PFSK-1 (cell line): Measurements from ENCODE around the gene ENTPD1.

Source experiments
- FOXP2 ChIP-seq: optimal IDR thresholded peaks from 2 replicates; pipeline ENCODE3; 2011; ENCODE audit warnings: borderline replicate concordance, control low read depth, inconsistent platforms; ENCODE audit not compliant: insufficient read depth; ENCODE audit errors: extremely low read length, extremely low read depth
- POLR2AphosphoS5 ChIP-seq: IDR thresholded peaks from 2 replicates; pipeline ENCODE4 v1.6.1; 2012; ENCODE audit warnings: low read depth, mild to moderate bottlenecking, control low read depth, low read length, moderate library complexity
- SIN3A ChIP-seq: IDR thresholded peaks from 2 replicates; pipeline ENCODE4 v1.6.1; 2012; ENCODE audit warnings: mild to moderate bottlenecking, low read length, moderate library complexity, borderline replicate concordance; ENCODE audit not compliant: insufficient read depth
- TAF1 ChIP-seq: IDR thresholded peaks from 2 replicates; pipeline ENCODE4 v1.6.1; 2012; ENCODE audit warnings: low read length, control low read depth, borderline replicate concordance; ENCODE audit not compliant: insufficient read depth
- TF ChIP-seq, protein P1 (sequence below), 2 experiments: IDR thresholded peaks; 2 replicates each; pipeline versions ENCODE4 v1.6.1 to v1.8.0; 2011 to 2012; ENCODE audit warnings: low read depth in 2 of 2, low read length in 2 of 2, control low read depth in 1 of 2, inconsistent platforms in 1 of 2, mild to moderate bottlenecking in 1 of 2, moderate library complexity in 1 of 2; ENCODE audit not compliant: insufficient read depth in 1 of 2

ENTPD1 gene

DNA sequence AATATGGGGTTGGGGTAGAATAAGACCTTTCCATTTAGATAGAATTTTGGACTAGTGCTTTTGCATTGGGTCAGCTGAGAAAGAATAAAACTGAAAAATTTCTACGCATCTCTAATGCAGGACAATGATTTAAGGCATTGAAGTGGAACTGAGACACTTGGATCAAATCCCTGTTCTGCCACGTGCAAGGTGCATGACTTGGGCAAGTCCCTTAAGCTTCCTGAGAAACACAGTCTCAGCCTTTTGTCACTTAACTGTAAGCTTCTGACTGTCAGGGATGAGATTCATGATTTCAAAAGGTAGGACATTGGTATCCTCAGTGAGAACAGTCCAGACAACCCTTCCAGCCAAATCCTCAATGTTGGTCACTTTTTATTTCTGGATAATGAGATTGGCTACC lies 59.2 kb downstream of the ENTPD1 start:
- TF ChIP-seq, protein P1, sequence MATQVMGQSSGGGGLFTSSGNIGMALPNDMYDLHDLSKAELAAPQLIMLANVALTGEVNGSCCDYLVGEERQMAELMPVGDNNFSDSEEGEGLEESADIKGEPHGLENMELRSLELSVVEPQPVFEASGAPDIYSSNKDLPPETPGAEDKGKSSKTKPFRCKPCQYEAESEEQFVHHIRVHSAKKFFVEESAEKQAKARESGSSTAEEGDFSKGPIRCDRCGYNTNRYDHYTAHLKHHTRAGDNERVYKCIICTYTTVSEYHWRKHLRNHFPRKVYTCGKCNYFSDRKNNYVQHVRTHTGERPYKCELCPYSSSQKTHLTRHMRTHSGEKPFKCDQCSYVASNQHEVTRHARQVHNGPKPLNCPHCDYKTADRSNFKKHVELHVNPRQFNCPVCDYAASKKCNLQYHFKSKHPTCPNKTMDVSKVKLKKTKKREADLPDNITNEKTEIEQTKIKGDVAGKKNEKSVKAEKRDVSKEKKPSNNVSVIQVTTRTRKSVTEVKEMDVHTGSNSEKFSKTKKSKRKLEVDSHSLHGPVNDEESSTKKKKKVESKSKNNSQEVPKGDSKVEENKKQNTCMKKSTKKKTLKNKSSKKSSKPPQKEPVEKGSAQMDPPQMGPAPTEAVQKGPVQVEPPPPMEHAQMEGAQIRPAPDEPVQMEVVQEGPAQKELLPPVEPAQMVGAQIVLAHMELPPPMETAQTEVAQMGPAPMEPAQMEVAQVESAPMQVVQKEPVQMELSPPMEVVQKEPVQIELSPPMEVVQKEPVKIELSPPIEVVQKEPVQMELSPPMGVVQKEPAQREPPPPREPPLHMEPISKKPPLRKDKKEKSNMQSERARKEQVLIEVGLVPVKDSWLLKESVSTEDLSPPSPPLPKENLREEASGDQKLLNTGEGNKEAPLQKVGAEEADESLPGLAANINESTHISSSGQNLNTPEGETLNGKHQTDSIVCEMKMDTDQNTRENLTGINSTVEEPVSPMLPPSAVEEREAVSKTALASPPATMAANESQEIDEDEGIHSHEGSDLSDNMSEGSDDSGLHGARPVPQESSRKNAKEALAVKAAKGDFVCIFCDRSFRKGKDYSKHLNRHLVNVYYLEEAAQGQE (IDR thresholded peaks at IDR 0.05; ENCODE audit: insufficient read depth in 1 of 2, low read depth in 2 of 2, low read length in 2 of 2) = no peak
- TF ChIP-seq SIN3A (no peak), POLR2AphosphoS5 (no peak), TAF1 (no peak), FOXP2 (no peak)

DNA sequence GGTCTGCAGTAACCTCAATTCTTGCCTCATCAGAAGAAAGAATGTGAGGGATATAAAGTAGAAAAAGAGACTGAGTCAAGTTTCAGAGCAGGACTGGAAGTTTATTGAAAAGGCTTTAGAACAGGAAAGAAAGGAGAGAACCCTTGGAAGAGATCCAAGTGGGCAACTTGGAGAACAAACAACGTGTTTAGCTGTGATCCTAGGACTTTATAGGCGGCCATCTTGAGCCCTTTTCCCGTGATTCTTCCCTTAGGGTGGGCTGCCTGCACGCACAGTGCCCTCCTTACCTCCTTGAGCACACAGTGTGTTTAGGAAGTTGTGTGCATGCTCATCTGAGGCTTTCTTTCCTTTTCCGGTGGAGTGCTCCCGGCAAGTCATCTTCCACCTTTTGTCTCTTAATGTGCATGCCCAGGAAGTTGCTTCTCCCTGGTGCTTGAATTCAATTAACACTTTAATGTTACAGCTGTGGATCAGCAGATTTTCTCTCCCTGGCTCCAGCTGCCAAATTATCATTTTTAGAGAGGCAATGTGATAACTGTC lies 59.8 kb downstream of the ENTPD1 start:
- TF ChIP-seq FOXP2 (no peak), SIN3A (no peak), POLR2AphosphoS5 (no peak), TAF1 (no peak)
- TF ChIP-seq, protein P1 (IDR thresholded peaks at IDR 0.05; ENCODE audit: insufficient read depth in 1 of 2, low read depth in 2 of 2, low read length in 2 of 2) = no peak

DNA sequence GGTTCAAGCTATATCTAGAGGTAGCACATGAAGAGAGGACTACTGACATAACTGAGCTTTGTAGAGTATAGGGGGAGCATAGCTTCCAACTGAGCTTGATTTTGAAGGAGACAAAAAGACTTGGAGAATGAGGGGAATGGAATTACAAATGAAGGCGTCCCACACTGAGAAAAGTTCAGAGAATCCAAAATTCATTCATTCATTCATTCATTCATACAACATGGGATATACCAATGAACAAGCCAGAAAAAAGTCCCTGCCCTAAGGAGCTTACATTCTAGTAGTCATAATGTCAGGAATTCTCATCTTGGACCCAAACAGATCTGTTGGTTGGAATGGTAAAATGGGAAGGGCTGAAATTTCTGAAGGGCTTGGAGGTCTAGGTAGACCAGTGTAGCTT lies 62.0 kb downstream of the ENTPD1 start:
- TF ChIP-seq POLR2AphosphoS5 (no peak), FOXP2 (no peak), SIN3A (no peak), TAF1 (no peak)
- TF ChIP-seq, protein P1 (IDR thresholded peaks at IDR 0.05; ENCODE audit: insufficient read depth in 1 of 2, low read depth in 2 of 2, low read length in 2 of 2) = no peak

DNA sequence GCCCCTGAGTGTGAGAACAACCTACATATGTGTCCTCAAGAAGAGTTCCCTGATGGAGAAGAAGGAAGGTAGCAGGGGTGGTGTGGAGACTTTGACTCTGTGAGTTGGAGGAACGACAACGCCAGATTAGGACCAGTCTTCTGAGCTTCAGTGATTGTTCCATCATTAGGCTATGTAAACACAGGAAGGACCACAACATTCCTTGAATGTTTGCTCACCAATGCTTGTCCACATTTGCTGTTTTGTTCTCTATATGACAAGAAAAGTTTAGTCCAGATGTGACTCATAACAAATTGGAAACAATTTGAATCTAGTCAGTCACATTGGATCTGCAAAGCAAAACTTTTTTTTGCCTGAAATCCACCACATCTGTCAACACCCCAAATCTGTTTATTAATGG lies 62.7 kb downstream of the ENTPD1 start:
- TF ChIP-seq TAF1 (no peak), POLR2AphosphoS5 (no peak), SIN3A (no peak), FOXP2 (no peak)
- TF ChIP-seq, protein P1 (IDR thresholded peaks at IDR 0.05; ENCODE audit: insufficient read depth in 1 of 2, low read depth in 2 of 2, low read length in 2 of 2) = no peak

DNA sequence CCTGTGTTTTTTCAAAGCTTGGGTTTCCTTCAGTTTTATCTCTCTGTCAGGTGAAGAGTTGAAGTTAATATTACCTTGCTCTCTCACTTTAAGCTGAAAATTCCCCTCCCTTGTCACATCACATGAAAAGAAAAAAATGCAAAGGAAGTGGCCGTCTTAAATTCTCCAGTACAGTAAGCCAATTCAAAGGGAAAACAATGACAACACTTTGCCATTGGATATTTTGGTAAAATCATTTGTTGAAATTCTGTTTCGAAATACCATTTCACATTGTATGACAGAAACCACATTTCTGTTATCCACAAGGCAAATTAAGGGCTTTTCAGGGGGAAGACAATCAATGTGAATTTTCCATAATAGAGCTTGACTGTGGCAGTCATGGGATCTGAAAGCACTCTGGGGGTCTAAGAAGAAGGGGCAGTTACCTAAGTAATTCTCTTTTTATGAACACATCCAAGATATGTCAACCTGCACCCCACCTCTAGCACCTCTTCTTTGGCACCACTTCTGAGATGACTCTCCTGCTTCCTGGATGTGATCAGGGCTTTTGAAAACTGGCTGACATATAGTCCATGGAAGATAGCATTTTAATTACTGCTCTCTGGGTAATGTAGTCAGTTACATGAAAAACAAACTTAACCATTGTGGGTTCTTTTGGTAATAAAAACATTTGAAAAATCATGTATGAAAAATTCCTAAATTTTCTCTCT lies 63.8 kb downstream of the ENTPD1 start:
- TF ChIP-seq POLR2AphosphoS5 (no peak), TAF1 (no peak), SIN3A (no peak), FOXP2 (no peak)
- TF ChIP-seq, protein P1 (IDR thresholded peaks at IDR 0.05; ENCODE audit: insufficient read depth in 1 of 2, low read depth in 2 of 2, low read length in 2 of 2) = no peak
